ENCODE data around the gene WNT9B. TPM values are rescaled to one million over a fixed set of nuclear protein-coding genes. Genes with fewer than 3 reads are reported as not detected.
A peak's percentile ranks its signal among the peaks of the same experiment; 100 is the strongest.

The WNT9B gene
- total RNA-seq, 1 donor from 2014 or later: 2.0 TPM

DNA sequence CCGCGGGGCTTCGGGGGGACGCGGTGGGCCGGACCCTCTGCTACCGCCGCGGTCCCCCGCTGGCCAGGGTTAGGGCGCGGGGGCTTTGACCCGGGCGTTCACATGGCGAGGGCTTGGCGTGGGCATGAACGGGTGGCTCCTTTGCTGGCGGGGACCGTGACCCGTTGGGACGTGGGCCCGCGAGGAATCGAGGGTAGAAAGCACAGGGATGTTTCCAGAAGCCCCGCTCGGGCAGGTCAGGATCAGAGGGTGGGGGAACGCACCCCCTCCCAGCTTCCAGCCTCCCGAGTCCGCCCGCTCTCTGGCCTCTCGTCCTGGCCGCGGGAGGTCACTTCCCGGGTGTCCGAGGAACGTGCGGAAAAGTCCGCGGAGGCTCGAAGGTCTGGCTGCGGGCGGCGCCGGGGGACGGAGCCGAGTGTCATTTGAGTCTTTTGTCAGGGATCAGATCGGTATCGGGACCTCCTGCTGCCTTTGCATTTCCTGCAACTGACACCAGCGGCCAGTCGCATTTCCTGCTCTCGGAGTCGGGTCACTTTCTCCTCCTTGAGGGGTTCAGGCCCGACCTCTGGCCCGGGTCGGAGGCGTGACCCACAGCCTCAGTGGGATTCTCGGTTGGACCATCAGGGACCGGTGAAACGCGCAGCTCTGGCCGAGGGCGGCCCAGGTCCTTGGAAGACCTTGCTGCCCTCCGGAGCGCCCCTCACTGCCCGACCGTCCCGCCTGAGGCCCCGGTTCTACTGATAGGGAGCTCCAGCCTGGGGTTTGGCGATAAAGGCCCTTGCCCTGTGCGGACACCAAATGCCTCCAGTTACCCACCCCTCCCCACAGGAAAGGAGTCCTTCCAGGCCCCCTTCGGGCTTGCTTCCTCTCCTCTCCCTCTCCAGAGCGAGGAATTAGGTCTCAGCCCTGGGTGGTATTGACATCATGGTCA, 32.2 kb upstream of the WNT9B start:
- peak overlapping the region; percentile 91 for H3K4me3 Mint-ChIP-seq
- peak overlapping the region; percentile 64 for H3K27ac Mint-ChIP-seq
- no peaks in the 10 kb centered on the region for H3K9me3 Mint-ChIP-seq
- TF ChIP-seq, protein P1, sequence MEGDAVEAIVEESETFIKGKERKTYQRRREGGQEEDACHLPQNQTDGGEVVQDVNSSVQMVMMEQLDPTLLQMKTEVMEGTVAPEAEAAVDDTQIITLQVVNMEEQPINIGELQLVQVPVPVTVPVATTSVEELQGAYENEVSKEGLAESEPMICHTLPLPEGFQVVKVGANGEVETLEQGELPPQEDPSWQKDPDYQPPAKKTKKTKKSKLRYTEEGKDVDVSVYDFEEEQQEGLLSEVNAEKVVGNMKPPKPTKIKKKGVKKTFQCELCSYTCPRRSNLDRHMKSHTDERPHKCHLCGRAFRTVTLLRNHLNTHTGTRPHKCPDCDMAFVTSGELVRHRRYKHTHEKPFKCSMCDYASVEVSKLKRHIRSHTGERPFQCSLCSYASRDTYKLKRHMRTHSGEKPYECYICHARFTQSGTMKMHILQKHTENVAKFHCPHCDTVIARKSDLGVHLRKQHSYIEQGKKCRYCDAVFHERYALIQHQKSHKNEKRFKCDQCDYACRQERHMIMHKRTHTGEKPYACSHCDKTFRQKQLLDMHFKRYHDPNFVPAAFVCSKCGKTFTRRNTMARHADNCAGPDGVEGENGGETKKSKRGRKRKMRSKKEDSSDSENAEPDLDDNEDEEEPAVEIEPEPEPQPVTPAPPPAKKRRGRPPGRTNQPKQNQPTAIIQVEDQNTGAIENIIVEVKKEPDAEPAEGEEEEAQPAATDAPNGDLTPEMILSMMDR (IDR thresholded peaks at IDR 0.05; ENCODE audit: unreplicated experiment): no peak
- peaks cover 59% of the 10 kb centered on the region for H3K27me3 Mint-ChIP-seq (ENCODE audit: low read depth)
- H3K36me3 Mint-ChIP-seq: no peaks in the 10 kb centered on the region
- no peak for DNase-seq (ENCODE audit: low spot score in 2 of 2, unreplicated experiment in 2 of 2)
- peaks cover 63% of the 10 kb centered on the region for H3K4me1 Mint-ChIP-seq

DNA sequence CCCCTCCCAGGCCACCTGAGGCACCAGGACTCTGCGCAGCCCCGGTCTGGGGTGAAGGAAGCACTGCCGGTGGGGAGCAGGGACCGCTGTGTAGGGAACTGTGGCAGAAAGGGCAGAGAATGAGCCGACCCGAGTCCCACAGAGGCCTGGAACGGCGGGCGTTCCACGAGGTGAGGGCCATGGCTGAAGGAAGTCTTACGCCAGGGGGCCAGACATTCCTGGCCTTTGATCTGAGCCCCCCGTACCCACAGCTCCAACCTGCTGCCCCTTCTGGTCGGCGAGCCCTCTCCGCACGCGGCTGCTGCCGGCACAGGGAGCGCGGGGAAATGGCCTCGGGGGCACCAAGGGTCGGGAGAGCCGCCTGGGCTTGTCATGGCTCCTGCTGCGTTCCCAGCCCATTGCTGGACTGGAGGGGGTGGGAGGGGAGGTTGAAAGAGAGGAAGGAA, 31.5 kb upstream of the WNT9B start:
- TF ChIP-seq, protein P1 (IDR thresholded peaks at IDR 0.05; ENCODE audit: unreplicated experiment): no peak
- peak overlapping the region; percentile 91 for H3K4me3 Mint-ChIP-seq
- H3K27ac Mint-ChIP-seq: peak overlapping the region; percentile 64
- H3K4me1 Mint-ChIP-seq: peaks cover 56% of the 10 kb centered on the region
- H3K27me3 Mint-ChIP-seq (ENCODE audit: low read depth): peaks cover 59% of the 10 kb centered on the region
- H3K9me3 Mint-ChIP-seq: no peaks in the 10 kb centered on the region
- no peaks in the 10 kb centered on the region for H3K36me3 Mint-ChIP-seq
- no peak for DNase-seq (ENCODE audit: low spot score in 2 of 2, unreplicated experiment in 2 of 2)

DNA sequence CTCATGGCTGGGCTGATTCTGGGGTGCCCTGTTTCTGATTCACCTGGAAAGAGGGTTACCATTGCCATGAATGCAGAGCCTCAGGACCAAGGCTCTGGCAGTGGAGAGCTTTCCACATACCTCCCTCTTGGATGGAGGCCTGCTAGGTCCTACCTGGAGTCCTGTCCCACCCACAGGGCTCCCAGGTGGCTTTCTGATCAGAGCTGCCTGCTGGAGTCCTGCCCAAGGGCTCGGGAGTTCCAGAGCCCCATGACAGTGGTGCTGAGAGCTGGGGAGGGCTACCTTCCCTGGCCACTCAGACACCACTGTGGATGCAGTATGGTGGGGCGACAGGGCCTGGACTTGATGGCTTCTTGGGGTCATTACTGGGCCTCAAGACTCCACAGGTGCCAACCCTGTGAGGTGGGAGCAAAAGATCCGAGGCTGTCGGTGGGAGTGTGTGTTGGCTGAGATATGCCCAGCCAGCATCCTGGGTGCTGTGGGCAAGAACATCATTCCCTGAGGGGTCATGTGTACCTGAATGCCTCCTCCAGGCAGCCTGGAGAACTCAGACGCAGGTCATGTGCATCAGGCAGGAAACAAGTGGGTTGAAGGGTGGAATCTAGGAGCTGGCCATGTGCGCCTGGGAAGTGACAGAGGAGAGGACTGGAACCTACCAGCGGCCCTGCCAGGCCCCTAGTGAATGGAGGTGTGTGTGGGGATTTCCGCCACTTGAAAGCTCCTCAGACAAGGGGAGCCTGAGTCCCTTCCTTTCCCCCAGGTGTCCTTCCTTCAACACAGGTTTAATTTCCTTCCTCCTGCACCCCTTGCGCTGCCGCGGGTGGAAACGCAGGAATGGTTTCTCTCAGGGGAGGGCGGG, 30.6 kb upstream of the WNT9B start:
- H3K4me1 Mint-ChIP-seq: peaks cover 47% of the 10 kb centered on the region
- no peaks in the 10 kb centered on the region for H3K36me3 Mint-ChIP-seq
- no peak for DNase-seq (ENCODE audit: low spot score in 2 of 2, unreplicated experiment in 2 of 2)
- H3K27ac Mint-ChIP-seq: peak overlapping the region; percentile 68
- H3K4me3 Mint-ChIP-seq: peak overlapping the region; percentile 91
- peaks cover 59% of the 10 kb centered on the region for H3K27me3 Mint-ChIP-seq (ENCODE audit: low read depth)
- H3K9me3 Mint-ChIP-seq: no peaks in the 10 kb centered on the region
- TF ChIP-seq, protein P1 (IDR thresholded peaks at IDR 0.05; ENCODE audit: unreplicated experiment): no peak

DNA sequence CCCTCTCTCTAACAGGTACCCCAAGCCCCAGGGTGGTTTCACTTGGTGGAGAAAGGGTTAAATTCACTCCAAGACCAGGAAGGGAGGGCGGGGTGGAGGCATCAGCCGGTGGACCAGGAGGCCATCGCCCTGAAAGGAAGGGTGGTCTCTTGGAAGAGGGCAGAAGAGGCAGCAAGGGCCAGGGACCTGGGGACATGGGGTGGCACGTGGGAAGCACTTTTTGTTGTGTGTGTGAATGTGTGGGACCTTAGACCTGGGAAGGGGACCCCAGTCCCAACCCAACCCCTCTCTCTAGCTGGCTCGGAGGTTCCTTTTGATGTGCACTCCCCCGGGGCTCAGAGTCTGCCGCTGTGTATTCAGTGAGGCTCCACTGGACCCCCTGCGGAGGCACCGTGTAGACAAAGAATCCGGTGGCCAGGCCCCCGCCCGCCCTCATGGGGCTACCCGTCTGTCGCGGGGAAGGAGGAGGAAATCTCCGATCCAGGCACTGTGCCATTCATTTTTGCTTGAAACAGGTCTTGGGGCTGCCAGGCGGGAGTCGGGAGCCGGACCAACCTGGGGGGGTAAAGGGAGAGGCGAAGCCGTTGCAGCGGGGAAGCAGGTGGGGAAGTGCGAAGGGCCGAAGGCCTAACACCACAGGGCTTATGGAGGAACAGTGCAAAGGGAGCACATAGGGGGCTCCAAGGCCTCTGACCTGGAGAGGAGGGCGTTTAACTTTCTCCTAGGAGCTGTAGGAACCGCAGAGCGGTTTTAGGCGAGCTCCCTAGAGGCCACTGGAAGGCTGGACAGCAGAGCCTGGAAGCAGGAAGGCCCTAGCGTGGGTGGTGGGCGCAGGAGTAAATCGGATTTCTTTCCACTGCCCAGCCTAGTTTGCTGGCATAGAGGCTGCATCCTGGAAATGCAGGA, 29.6 kb upstream of the WNT9B start:
- Mint-ChIP-seq H3K27ac (peak overlapping the region; percentile 60), H3K4me1 (peaks cover 38% of the 10 kb centered on the region), H3K36me3 (no peaks in the 10 kb centered on the region), H3K4me3 (no peak overlapping the region), H3K27me3 (ENCODE audit: low read depth) (peaks cover 51% of the 10 kb centered on the region), H3K9me3 (no peaks in the 10 kb centered on the region)
- DNase-seq (ENCODE audit: low spot score in 2 of 2, unreplicated experiment in 2 of 2): no peak
- TF ChIP-seq, protein P1 (IDR thresholded peaks at IDR 0.05; ENCODE audit: unreplicated experiment): no peak

DNA sequence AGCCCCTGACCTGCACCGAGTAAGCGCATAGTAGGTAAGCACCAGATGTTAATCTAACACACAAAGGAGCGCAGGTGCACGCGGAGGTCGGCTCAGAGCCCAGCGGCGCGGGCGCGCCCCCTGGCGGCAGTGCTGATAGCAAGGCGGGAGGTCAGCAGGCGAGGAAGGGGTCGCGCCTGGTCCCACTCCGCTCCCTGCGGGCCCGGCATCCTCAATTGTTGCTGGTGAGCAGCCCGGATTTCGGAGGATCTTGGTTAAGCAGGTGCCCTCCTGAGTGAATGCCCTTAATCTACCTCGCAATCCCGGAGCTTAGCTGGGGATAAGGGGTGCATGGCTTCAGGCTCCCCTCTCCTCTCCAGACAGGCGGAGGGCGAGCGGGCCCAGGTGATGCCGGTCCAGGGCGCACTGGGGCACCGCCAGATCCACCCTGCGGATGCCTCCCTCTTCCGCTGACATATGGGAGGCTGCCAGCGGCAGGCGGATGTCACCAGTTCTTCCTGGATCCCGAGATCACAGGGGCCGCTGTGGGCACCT, 28.9 kb upstream of the WNT9B start:
- no peak overlapping the region for H3K27ac Mint-ChIP-seq
- no peaks in the 10 kb centered on the region for H3K9me3 Mint-ChIP-seq
- TF ChIP-seq, protein P1 (IDR thresholded peaks at IDR 0.05; ENCODE audit: unreplicated experiment): peak; percentile 66
- H3K36me3 Mint-ChIP-seq: no peaks in the 10 kb centered on the region
- H3K27me3 Mint-ChIP-seq (ENCODE audit: low read depth): peaks cover 44% of the 10 kb centered on the region
- no peak overlapping the region for H3K4me3 Mint-ChIP-seq
- DNase-seq (ENCODE audit: low spot score in 2 of 2, unreplicated experiment in 2 of 2): no peak
- peaks cover 31% of the 10 kb centered on the region for H3K4me1 Mint-ChIP-seq
